HG02763 (cell line): ENCODE data around the gene OTOP1.
"Not testable (repeated sequence)": the region's sequence is repeated elsewhere in the genome, so short reads cannot be mapped to it uniquely, and the experiment has no call there.

Experiments used
- ATAC-seq: cut with Tn5 transposase; IDR thresholded peaks from one replicate; pipeline ENCODE4 v1.9.1; 2021; ENCODE audit warnings: mild to moderate bottlenecking, moderate library complexity; ENCODE audit not compliant: unreplicated experiment

OTOP1 gene

DNA sequence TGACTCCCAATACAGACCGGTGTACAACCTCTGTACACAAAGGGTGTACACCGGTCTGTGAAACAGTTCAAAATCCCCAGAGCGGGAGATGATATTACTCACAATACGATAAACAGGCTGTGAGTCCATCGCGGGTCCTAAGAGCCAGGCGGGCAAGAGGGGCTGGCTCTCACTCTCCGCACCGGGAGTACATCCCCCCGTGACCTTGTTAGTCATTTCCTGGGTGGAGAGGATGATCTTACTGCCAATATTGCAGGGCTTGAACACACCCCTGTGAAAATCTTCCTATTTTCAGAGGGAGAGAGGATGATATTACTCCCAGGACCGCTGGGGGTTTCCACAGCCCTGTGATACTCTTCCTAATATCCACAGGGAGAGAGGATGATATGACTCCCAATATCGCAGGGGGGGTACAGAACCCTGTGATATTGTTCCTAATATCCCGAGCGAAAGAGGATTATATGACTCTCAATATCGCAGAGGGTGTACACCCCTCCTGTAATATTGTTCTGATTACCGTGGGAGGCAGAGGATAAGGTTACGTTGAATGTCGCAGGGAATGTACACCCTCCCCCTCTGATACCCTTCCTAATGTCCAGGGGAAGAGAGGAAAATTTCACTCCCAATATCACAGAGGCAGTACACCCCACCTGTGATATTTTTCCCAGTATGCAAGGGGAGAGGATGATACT lies 60.9 kb downstream of the OTOP1 start:
- not testable (repeated sequence) for ATAC-seq

DNA sequence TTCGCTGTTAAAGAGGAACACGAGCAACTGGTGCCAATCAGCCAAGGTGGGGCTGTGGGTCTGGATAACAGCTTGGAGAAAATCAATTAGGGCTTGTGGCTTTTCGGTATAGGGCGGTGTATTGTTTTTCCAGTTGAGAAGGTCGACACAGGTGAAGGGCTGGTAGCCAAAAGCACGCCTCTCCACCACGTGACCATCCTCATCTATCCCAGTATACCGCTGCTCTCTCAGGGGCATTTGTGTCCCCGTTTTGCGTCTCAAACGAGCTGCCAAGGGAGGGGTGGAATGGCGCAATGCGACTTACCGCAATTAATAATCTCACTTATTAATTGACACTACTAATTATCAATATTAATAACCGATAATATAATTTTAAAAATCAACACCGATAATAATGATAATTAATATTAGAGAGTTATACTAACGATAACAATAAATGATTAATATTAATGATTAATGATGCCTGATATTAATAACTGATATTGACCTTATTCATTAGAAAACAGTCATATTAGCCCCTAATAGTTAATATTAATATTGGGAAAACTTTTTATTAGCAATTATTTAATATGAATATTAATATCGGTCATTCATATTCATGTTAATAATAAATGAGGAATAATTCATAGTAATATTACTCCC lies 62.1 kb downstream of the OTOP1 start:
- not testable (repeated sequence) for ATAC-seq

DNA sequence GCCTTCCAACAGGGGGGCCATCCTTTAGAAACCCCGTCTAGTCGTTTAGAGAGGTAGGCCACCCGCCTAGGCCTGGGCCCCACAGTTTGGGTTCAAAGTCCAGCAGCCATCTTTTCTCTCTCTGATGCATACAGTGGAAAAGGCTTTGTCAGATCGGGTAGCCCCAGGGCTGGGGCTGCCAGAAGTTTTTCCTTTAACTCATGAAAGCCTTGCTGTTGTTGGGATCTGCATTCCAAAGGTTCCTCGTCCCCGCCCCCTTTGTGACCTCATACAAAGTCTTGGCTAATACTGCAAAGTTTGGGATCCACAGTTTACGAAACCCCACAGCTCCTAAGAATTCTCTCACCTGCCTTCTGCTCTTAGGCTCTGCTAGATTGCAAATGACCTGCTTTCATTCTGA lies 64.5 kb downstream of the OTOP1 start:
- not testable (repeated sequence) for ATAC-seq

DNA sequence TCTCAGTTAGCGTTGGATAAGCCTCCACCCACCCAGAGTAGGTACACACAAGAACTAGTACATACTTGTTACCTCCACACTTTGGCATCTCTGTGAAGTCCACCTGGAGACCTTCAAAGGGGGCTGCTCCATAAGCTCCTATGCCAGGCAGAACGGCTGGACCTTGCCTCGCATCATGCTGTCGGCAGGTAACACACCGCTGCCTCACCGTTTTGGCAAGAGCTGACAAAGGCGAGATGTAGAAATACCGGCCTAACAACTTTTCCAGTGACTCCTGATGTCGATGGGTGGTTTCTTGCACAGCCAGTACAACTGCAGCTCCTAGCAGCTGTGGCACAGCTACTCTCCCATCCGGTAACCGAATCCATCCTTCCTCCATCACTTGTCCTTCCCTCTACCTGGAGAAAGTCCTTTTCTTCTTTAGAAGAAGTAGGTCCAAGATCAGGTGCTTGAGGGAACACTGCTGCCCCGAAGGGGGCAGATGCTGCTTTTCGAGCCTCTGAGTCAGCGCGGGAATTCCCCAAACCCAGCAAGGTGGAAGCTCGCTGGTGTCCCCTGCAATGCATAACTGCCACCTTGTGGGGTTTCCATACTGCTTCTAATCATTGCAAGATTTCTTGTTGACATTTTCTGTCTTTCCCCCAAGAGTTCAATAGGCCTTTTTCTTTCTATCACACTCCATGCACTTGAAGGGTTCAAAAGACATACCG lies 65.6 kb downstream of the OTOP1 start:
- not testable (repeated sequence) for ATAC-seq

DNA sequence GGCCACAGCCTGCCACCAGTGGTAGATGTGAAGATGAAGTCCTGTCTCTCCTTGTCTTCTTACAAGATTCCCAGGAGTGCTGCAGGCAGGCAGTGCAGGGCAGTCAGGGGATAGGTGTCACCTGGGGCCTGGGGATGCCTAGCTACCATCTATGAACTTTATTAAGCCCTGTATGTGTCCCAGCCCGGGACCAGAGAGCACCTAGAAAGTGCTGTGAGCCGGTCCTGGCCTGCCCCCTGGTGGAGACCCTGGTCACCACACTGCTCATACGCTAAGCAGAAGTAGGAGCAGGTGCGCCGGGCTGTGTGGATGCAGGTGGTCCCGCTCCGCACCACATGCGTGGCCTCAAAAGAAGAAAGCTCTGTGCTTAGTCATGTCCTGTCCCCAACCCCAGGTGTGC lies 81.1 kb downstream of the OTOP1 start:
- not testable (repeated sequence) for ATAC-seq

DNA sequence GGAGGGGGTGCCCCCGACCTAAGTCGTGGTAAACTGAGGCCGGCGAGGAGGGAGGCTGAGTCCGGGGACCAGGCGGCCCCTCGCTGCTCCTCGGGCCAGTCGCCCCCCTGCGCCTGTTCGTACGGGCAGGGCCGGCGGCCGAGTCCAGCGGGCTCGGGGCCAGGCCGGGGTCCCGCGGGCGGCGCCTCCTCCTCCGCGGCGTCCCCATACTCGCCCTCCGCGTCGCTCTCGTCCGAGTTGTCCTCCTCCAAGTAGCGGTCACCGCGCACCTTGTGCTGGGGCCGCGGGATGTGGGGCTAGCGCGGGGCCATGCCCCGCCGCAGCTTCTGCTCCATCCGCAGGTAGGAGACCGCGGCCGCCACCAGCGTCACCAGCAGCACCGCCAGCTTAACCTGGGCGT lies 83.4 kb downstream of the OTOP1 start:
- not testable (repeated sequence) for ATAC-seq

DNA sequence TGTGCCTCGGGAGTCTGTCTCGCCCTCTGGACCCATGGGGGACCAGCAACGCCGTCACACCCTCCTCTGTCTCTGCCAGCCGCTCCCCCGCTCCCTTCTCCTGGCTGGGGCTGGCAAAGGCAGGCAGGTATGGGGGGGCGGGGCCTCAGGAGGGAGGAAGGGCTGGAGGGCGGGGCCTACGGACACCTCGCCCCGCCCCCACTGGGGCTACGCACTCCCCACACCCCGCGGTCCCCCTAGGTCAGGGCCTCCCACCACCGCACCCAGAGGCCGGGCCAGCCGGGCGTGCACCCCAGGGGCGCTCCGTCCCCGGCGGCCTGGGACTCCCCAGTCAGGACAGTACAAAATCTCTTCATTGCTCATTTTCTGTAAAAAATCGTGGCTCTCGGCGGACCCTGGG lies 84.0 kb downstream of the OTOP1 start:
- ATAC-seq, result not testable (repeated sequence)

DNA sequence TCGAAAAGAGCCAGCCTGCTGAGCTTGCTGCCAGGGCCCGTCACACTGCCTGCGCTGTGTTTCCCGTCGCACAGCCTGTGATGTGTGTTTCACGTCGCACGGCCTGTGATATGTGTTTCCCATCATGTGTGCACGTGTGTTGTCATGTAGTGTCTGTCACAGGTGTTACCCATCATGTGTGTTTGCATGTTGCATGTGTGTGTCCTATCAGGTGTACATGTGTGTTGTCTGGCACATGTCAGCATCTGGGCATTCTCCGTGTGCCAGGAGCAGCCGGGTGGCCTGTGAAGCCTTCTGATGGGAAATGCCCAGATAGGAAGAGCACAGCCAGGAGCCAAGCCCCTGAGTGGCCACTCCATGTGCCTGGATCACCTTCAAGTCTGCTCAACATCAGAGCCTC lies 85.5 kb downstream of the OTOP1 start:
- not testable (repeated sequence) for ATAC-seq
